NCI-H187 (cell line): ENCODE data around the gene MSI2.
"Not testable (repeated sequence)": the region's sequence is repeated elsewhere in the genome, so short reads cannot be mapped to it uniquely, and the experiment has no call there.

Experiments used
- DNase-seq, 2 experiments: peaks; one replicate each; lab custom pipeline; 2025; lab: John Stamatoyannopoulos, UW

The MSI2 gene

GRCh38 chr17:57255776-57256681 lies at the start of gene MSI2:
Gene MSI2, plus strand, starts transcription at chr17:57256523. Its CDS starts 220 bp downstream, at chr17:57256743.
- DNase-seq: peak; percentile 17 to 80

GRCh38 chr17:57206928-57207327 lies 49.4 kb upstream of the MSI2 start:
- DNase-seq: no peak

GRCh38 chr17:57207396-57207795 lies 48.9 kb upstream of the MSI2 start:
- no peak for DNase-seq

GRCh38 chr17:57210224-57210553 lies 46.1 kb upstream of the MSI2 start:
- DNase-seq: no peak

GRCh38 chr17:57210972-57211411 lies 45.3 kb upstream of the MSI2 start:
- DNase-seq: no peak

GRCh38 chr17:57211543-57211942 lies 44.8 kb upstream of the MSI2 start:
- no peak for DNase-seq

- DNase-seq: no peak
These were observed 43.0 kb upstream of the MSI2 start for GRCh38 chr17:57213180-57213825.

- DNase-seq: no peak
These were observed 41.0 kb upstream of the MSI2 start for GRCh38 chr17:57215317-57215716.

- DNase-seq: no peak
These were observed 34.7 kb upstream of the MSI2 start for GRCh38 chr17:57221366-57222350.

- not testable (repeated sequence) for DNase-seq
These were observed 33.9 kb upstream of the MSI2 start for GRCh38 chr17:57222422-57222821.

- DNase-seq: no peak
These were observed 31.2 kb upstream of the MSI2 start for GRCh38 chr17:57225127-57225526.

GRCh38 chr17:57226793-57227192 lies 29.5 kb upstream of the MSI2 start:
- no peak for DNase-seq

GRCh38 chr17:57228911-57229310 lies 27.4 kb upstream of the MSI2 start:
- no peak for DNase-seq

GRCh38 chr17:57234061-57234738 lies 22.1 kb upstream of the MSI2 start:
- no peak for DNase-seq

- DNase-seq: no peak
These were observed 21.6 kb upstream of the MSI2 start for GRCh38 chr17:57234739-57235092.

GRCh38 chr17:57235124-57235523 lies 21.2 kb upstream of the MSI2 start:
- no peak for DNase-seq

- peak in 1 of 2 experiments; percentile 51 for DNase-seq
These were observed 19.5 kb upstream of the MSI2 start for GRCh38 chr17:57236686-57237299.

GRCh38 chr17:57240648-57241047 lies 15.7 kb upstream of the MSI2 start:
- no peak for DNase-seq

- peak; percentile 18 to 39 for DNase-seq
These were observed 14.2 kb upstream of the MSI2 start for GRCh38 chr17:57242148-57242547.

GRCh38 chr17:57243171-57243622 lies 13.1 kb upstream of the MSI2 start:
- peak; percentile 16 to 21 for DNase-seq

GRCh38 chr17:57245786-57246185 lies 10.5 kb upstream of the MSI2 start:
- DNase-seq: no peak
